Fibroblast of lung (primary cell): Measurements from ENCODE around the gene ADGRG3.

Experiments used
- CTCF ChIP-seq, 2 donors: IDR thresholded peaks in 1 of 2; conservative IDR thresholded peaks in 1 of 2; 1 replicate in 1 of 2; 2 replicates in 1 of 2; pipeline ENCODE4 v1.5.1; 2011 to 2012; ENCODE audit warnings: low read length in 2 of 2, control low read depth in 1 of 2, inconsistent platforms in 1 of 2, low read depth in 1 of 2, mild to moderate bottlenecking in 1 of 2
- EZH2 ChIP-seq: IDR thresholded peaks from 2 replicates; pipeline ENCODE4 v1.5.1; 2012; ENCODE audit warnings: low read length, control low read depth, mild to moderate bottlenecking; ENCODE audit errors: missing control alignments

GRCh38 chr16:57686577-57686976 lies 18.5 kb downstream of the ADGRG3 start:
- TF ChIP-seq CTCF (conservative IDR thresholded peaks at IDR 0.05 in 1 of 2, IDR thresholded peaks at IDR 0.05 in 1 of 2; ENCODE audit: low read depth in 1 of 2, low read length in 2 of 2) (no peak), EZH2 (no peak)
